GM11168 (cell line): ENCODE data around the gene TRIM10.
"Not testable (repeated sequence)": the region's sequence is repeated elsewhere in the genome, so short reads cannot be mapped to it uniquely, and the experiment has no call there.

Experiments used
- in situ Hi-C: fragments of 300-500 bp; cut with MboI; formaldehyde crosslinking; loops from one replicate; pipeline ENCODE4 v1.12.0; 2022; ENCODE audit warnings: low sequenced_read_pairs; ENCODE audit not compliant: unreplicated experiment

TRIM10 gene

GRCh38 chr6:30155520-30156261 lies 5.3 kb downstream of the TRIM10 start:
- in situ Hi-C loops, result no loop called here

GRCh38 chr6:30154709-30155519 lies 6.1 kb downstream of the TRIM10 start:
- in situ Hi-C loops, result no loop called here

GRCh38 chr6:30154061-30154460 lies 7.0 kb downstream of the TRIM10 start:
- in situ Hi-C loops, result no loop called here

GRCh38 chr6:30152910-30153610 lies 8.0 kb downstream of the TRIM10 start:
- in situ Hi-C loops, result no loop called here

GRCh38 chr6:30152016-30152673 lies 8.9 kb downstream of the TRIM10 start:
- in situ Hi-C loops, result no loop called here

- in situ Hi-C loops, result no loop called here
Observed at GRCh38 chr6:30151580-30151979, 9.4 kb downstream of the TRIM10 start.

GRCh38 chr6:30150671-30151395 lies 10.2 kb downstream of the TRIM10 start:
- in situ Hi-C loops, result no loop called here

- in situ Hi-C loops, result no loop called here
Observed at GRCh38 chr6:30149858-30150550, 11.0 kb downstream of the TRIM10 start.

GRCh38 chr6:30149234-30149633 lies 11.8 kb downstream of the TRIM10 start:
- in situ Hi-C loops, result no loop called here

- in situ Hi-C loops, result no loop called here
Observed at GRCh38 chr6:30147096-30147495, 13.9 kb downstream of the TRIM10 start.

- in situ Hi-C loops, result no loop called here
Observed at GRCh38 chr6:30145818-30146217, 15.2 kb downstream of the TRIM10 start.

- in situ Hi-C loops, result no loop called here
Observed at GRCh38 chr6:30144811-30145210, 16.2 kb downstream of the TRIM10 start.

- in situ Hi-C loops, result no loop called here
Observed at GRCh38 chr6:30143780-30144179, 17.2 kb downstream of the TRIM10 start.

GRCh38 chr6:30142665-30143064 lies 18.3 kb downstream of the TRIM10 start:
- in situ Hi-C loops, result no loop called here

GRCh38 chr6:30140240-30140639 lies 20.8 kb downstream of the TRIM10 start:
- in situ Hi-C loops, result not testable (repeated sequence)

- in situ Hi-C loops, result no loop called here
Observed at GRCh38 chr6:30136570-30137286, 24.3 kb downstream of the TRIM10 start.

- in situ Hi-C loops, result no loop called here
Observed at GRCh38 chr6:30135757-30136156, 25.3 kb downstream of the TRIM10 start, which contains the start of gene TRIM40. Gene TRIM40 (plus strand): TSS chr6:30136140. CDS start chr6:30137037, 897 bp downstream.

GRCh38 chr6:30135147-30135546 lies 25.9 kb downstream of the TRIM10 start:
- in situ Hi-C loops, result no loop called here
